CD4-positive, alpha-beta T cell (primary cell): ENCODE measurements around the gene MPPED2. TPM values are rescaled to one million over a fixed set of nuclear protein-coding genes. Genes with fewer than 3 reads are reported as not detected.

Experiments used
- ATAC-seq: fragments of 200-7000 bp; cut with Tn5 transposase; one replicate; pipeline ENCODE4 v1.10.0; 2022; ENCODE audit warnings: mild to moderate bottlenecking; ENCODE audit not compliant: poor library complexity
- CTCF ChIA-PET: fragments of 350-600 bp; sonication (Branson Sonifier 250); formaldehyde crosslinking; loops from one replicate; lab custom pipeline; 2021; ENCODE audit warnings: antibody characterized with exemption, inconsistent platforms; lab: Charles Lee
- POLR2A ChIA-PET: fragments of 350-600 bp; sonication (Branson Sonifier 250); formaldehyde crosslinking; loops from one replicate; lab custom pipeline; 2021; ENCODE audit warnings: antibody characterized with exemption, inconsistent platforms; lab: Charles Lee
- DNase-seq, 14 experiments: peaks; one replicate each; pipeline ENCODE4 v3.0.0-alpha.2; 2013 to 2020; ENCODE audit warnings: mixed read lengths in 2 of 14
- H3K27ac ChIP-seq, 2 donors: one replicate each; pipeline versions ENCODE4 v1.5.1 to v1.7.0; 2013; ENCODE audit warnings: low read length in 2 of 2, low read depth in 1 of 2, mild to moderate bottlenecking in 1 of 2
- H3K27me3 ChIP-seq, 2 experiments: 1 replicate in 1 of 2; 2 replicates in 1 of 2; pipeline versions ENCODE4 v1.6.1 to v1.7.0; 2013; ENCODE audit warnings: low read length in 2 of 2, control low read depth in 1 of 2, mild to moderate bottlenecking in 1 of 2, moderate library complexity in 1 of 2; ENCODE audit not compliant: insufficient read depth in 2 of 2, control insufficient read depth in 1 of 2
- H3K36me3 ChIP-seq: one replicate; pipeline ENCODE4 v1.6.1; 2013; ENCODE audit warnings: low read length, control low read depth; ENCODE audit not compliant: insufficient read depth
- H3K4me1 ChIP-seq: one replicate; pipeline ENCODE4 v1.6.1; 2013; ENCODE audit warnings: low read length, control low read depth; ENCODE audit not compliant: insufficient read depth
- H3K4me3 ChIP-seq: one replicate; pipeline ENCODE4 v1.5.1; 2013; ENCODE audit warnings: mild to moderate bottlenecking, low read length, moderate library complexity
- H3K9me3 ChIP-seq, 2 experiments: 1 replicate in 1 of 2; 2 replicates in 1 of 2; pipeline versions ENCODE4 v1.6.1 to v1.7.0; 2013; ENCODE audit warnings: low read length in 2 of 2, mild to moderate bottlenecking in 2 of 2, control low read depth in 1 of 2, moderate library complexity in 1 of 2; ENCODE audit not compliant: control insufficient read depth in 1 of 2, insufficient read depth in 1 of 2
- H3K27ac Mint-ChIP-seq: one replicate; pipeline ENCODE4 v1.8.0; 2020; ENCODE audit warnings: mixed read lengths
- H3K27me3 Mint-ChIP-seq: one replicate; pipeline ENCODE4 v1.8.0; 2021; ENCODE audit warnings: mixed read lengths
- H3K36me3 Mint-ChIP-seq: one replicate; pipeline ENCODE4 v1.8.0; 2021; ENCODE audit warnings: low read depth, mixed read lengths
- H3K4me1 Mint-ChIP-seq: one replicate; pipeline ENCODE4 v1.8.0; 2021; ENCODE audit warnings: low read depth, mixed read lengths
- H3K4me3 Mint-ChIP-seq: one replicate; pipeline ENCODE4 v1.8.0; 2020; ENCODE audit warnings: mild to moderate bottlenecking, mixed read lengths
- H3K9me3 Mint-ChIP-seq: one replicate; pipeline ENCODE4 v1.8.0; 2020; ENCODE audit warnings: mixed read lengths
- CTCF ChIP-seq: fragments of 200-600 bp; IDR thresholded peaks from one replicate; pipeline ENCODE4 v1.8.0; 2022; ENCODE audit warnings: antibody characterized with exemption, mild to moderate bottlenecking
- intact Hi-C, 2 experiments: fragments of 100-400 bp; cut with DNase I in 1 of 2; cut with micrococcal nuclease in 1 of 2; formaldehyde crosslinking; loops; one replicate each; pipeline versions ENCODE4 v1.15.1 to v1.9.0; 2023 to 2025; cut with DNase I, micrococcal nuclease
- total RNA-seq, 174 experiments: library from RNA in 2 of 174; stranded (reverse) in 2 of 174; gene quantifications; one replicate each; pipeline ENCODE4 v1.2.3 and lab custom pipeline; 2021 to 2026

MPPED2 gene
- total RNA-seq, 2 experiments from 2014 or later, result 0.96 to 1.7 TPM

- Mint-ChIP-seq H3K27ac (no peak overlapping the region), H3K4me3 (no peak overlapping the region), H3K9me3 (no peaks in the 10 kb centered on the region), H3K36me3 (no peaks in the 10 kb centered on the region), H3K4me1 (no peaks in the 10 kb centered on the region), H3K27me3 (no peaks in the 10 kb centered on the region)
- ChIA-PET CTCF (no interaction called here), POLR2A (no interaction called here)
- H3K27ac ChIP-seq, result no peak overlapping the region
- DNase-seq (no peak), ATAC-seq (no peak)
- H3K9me3 ChIP-seq, result no peaks in the 10 kb centered on the region
- no peaks in the 10 kb centered on the region for H3K4me1 ChIP-seq
- intact Hi-C loops, result no loop called here
- no peaks in the 10 kb centered on the region for H3K36me3 ChIP-seq
- H3K4me3 ChIP-seq, result no peak overlapping the region
- no peak for TF ChIP-seq CTCF
- H3K27me3 ChIP-seq, result no peaks in the 10 kb centered on the region
These were observed 32.5 kb downstream of the MPPED2 start for GRCh38 chr11:30553521-30554110.

- Histone ChIP-seq H3K27ac (no peak overlapping the region), H3K4me1 (no peaks in the 10 kb centered on the region), H3K36me3 (no peaks in the 10 kb centered on the region), H3K4me3 (no peak overlapping the region), H3K9me3 (no peaks in the 10 kb centered on the region), H3K27me3 (no peaks in the 10 kb centered on the region)
- no peak for ATAC-seq
- H3K27ac Mint-ChIP-seq, result no peak overlapping the region
- intact Hi-C loops, result no loop called here
- H3K27me3 Mint-ChIP-seq, result no peaks in the 10 kb centered on the region
- H3K4me1 Mint-ChIP-seq, result no peaks in the 10 kb centered on the region
- no peak for TF ChIP-seq CTCF
- H3K9me3 Mint-ChIP-seq, result no peaks in the 10 kb centered on the region
- ChIA-PET POLR2A (no interaction called here), CTCF (no interaction called here)
- no peaks in the 10 kb centered on the region for H3K36me3 Mint-ChIP-seq
- no peak for DNase-seq
- no peak overlapping the region for H3K4me3 Mint-ChIP-seq
These were observed 33.3 kb downstream of the MPPED2 start for GRCh38 chr11:30552839-30553238.

GRCh38 chr11:30550022-30550542 lies 36.1 kb downstream of the MPPED2 start:
- H3K9me3 ChIP-seq, result no peaks in the 10 kb centered on the region
- H3K4me3 Mint-ChIP-seq, result no peak overlapping the region
- POLR2A ChIA-PET, result no interaction called here
- H3K9me3 Mint-ChIP-seq, result no peaks in the 10 kb centered on the region
- CTCF ChIA-PET, result no interaction called here
- no peaks in the 10 kb centered on the region for H3K36me3 ChIP-seq
- TF ChIP-seq CTCF, result no peak
- intact Hi-C loops, result no loop called here
- H3K27me3 Mint-ChIP-seq, result no peaks in the 10 kb centered on the region
- H3K4me1 Mint-ChIP-seq, result no peaks in the 10 kb centered on the region
- H3K36me3 Mint-ChIP-seq, result no peaks in the 10 kb centered on the region
- no peak overlapping the region for H3K27ac Mint-ChIP-seq
- no peak for DNase-seq
- H3K4me3 ChIP-seq, result no peak overlapping the region
- H3K4me1 ChIP-seq, result no peaks in the 10 kb centered on the region
- no peak for ATAC-seq
- H3K27me3 ChIP-seq, result no peaks in the 10 kb centered on the region
- no peak overlapping the region for H3K27ac ChIP-seq
